KMS-11 (cell line): ENCODE results near the gene MACROD1.

Experiments used
- H2AFZ ChIP-seq: fragments of 200-600 bp; sonication (generic); 2 replicates; pipeline ENCODE4 v1.6.1; 2016; ENCODE audit warnings: antibody characterized with exemption, mixed run types, low read depth
- H3K27ac ChIP-seq: fragments of 200-600 bp; sonication (generic); 2 replicates; pipeline ENCODE4 v1.6.1; 2016; ENCODE audit warnings: mild to moderate bottlenecking, mixed run types
- H3K27me3 ChIP-seq: fragments of 200-600 bp; sonication (generic); 2 replicates; pipeline ENCODE4 v1.6.1; 2017; ENCODE audit warnings: mild to moderate bottlenecking, low read depth, mixed run types, moderate library complexity; ENCODE audit not compliant: insufficient read depth
- H3K36me3 ChIP-seq: fragments of 200-600 bp; sonication (generic); 2 replicates; pipeline ENCODE4 v1.6.1; 2017; ENCODE audit warnings: mild to moderate bottlenecking, mixed run types; ENCODE audit not compliant: insufficient read depth
- H3K4me1 ChIP-seq: fragments of 200-600 bp; sonication (generic); 2 replicates; pipeline ENCODE4 v1.6.1; 2016; ENCODE audit warnings: mild to moderate bottlenecking, low read depth, mixed run types; ENCODE audit not compliant: poor library complexity, severe bottlenecking
- H3K4me2 ChIP-seq: fragments of 200-600 bp; sonication (generic); 2 replicates; pipeline ENCODE4 v1.7.0; 2016; ENCODE audit warnings: mild to moderate bottlenecking, mixed run types
- H3K4me3 ChIP-seq: fragments of 200-600 bp; sonication (generic); IDR thresholded peaks from 2 replicates; pipeline ENCODE4 v1.6.1; 2017; ENCODE audit warnings: low read depth, low read length, mixed read lengths; ENCODE audit not compliant: insufficient read depth
- H3K79me2 ChIP-seq: fragments of 200-600 bp; sonication (generic); 2 replicates; pipeline ENCODE4 v1.6.1; 2016; ENCODE audit warnings: low read depth, mixed run types; ENCODE audit not compliant: insufficient read depth
- H3K9ac ChIP-seq: fragments of 200-600 bp; sonication (generic); 2 replicates; pipeline ENCODE4 v1.6.1; 2016; ENCODE audit warnings: mild to moderate bottlenecking, mixed run types
- H4K20me1 ChIP-seq: fragments of 200-600 bp; sonication (generic); 2 replicates; pipeline ENCODE4 v1.6.1; 2016; ENCODE audit warnings: mild to moderate bottlenecking, mixed run types; ENCODE audit not compliant: insufficient read depth
- TF ChIP-seq, protein P1 (sequence below): fragments of 200-600 bp; sonication (generic); conservative IDR thresholded peaks from 2 replicates; pipeline ENCODE4 v1.6.1; 2017; ENCODE audit warnings: low read depth, mild to moderate bottlenecking, antibody characterized with exemption, low read length, moderate library complexity, mixed read lengths

The MACROD1 gene

DNA sequence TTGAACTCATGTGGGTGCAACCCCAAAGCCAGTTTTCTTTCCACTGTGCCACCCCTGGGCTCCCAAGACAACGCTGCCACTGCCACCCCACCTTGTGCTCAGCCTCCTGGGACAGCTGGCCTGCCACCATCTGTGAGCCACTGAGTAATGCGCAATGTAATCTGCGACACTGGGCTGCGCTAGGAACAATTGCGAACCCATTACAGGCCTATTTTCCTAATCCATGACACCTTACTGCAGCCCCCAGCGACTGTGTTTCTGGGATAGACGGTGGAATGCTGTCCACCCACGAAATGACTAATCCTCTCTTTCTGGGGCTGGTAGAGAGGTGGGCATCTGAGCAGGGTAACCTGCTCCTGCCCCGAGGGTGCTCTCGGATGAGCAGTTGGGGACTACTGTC, 108.0 kb downstream of the MACROD1 start:
- no peaks in the 10 kb centered on the region for H3K4me1 ChIP-seq
- no peaks in the 10 kb centered on the region for H3K36me3 ChIP-seq
- H3K9ac ChIP-seq: no peak overlapping the region
- H2AFZ ChIP-seq: no peak overlapping the region
- TF ChIP-seq, protein P1, sequence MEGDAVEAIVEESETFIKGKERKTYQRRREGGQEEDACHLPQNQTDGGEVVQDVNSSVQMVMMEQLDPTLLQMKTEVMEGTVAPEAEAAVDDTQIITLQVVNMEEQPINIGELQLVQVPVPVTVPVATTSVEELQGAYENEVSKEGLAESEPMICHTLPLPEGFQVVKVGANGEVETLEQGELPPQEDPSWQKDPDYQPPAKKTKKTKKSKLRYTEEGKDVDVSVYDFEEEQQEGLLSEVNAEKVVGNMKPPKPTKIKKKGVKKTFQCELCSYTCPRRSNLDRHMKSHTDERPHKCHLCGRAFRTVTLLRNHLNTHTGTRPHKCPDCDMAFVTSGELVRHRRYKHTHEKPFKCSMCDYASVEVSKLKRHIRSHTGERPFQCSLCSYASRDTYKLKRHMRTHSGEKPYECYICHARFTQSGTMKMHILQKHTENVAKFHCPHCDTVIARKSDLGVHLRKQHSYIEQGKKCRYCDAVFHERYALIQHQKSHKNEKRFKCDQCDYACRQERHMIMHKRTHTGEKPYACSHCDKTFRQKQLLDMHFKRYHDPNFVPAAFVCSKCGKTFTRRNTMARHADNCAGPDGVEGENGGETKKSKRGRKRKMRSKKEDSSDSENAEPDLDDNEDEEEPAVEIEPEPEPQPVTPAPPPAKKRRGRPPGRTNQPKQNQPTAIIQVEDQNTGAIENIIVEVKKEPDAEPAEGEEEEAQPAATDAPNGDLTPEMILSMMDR: no peak
- H3K79me2 ChIP-seq: no peaks in the 10 kb centered on the region
- no peak overlapping the region for H3K4me2 ChIP-seq
- no peak overlapping the region for H3K4me3 ChIP-seq
- no peaks in the 10 kb centered on the region for H3K27me3 ChIP-seq
- no peak overlapping the region for H3K27ac ChIP-seq
- no peaks in the 10 kb centered on the region for H4K20me1 ChIP-seq

DNA sequence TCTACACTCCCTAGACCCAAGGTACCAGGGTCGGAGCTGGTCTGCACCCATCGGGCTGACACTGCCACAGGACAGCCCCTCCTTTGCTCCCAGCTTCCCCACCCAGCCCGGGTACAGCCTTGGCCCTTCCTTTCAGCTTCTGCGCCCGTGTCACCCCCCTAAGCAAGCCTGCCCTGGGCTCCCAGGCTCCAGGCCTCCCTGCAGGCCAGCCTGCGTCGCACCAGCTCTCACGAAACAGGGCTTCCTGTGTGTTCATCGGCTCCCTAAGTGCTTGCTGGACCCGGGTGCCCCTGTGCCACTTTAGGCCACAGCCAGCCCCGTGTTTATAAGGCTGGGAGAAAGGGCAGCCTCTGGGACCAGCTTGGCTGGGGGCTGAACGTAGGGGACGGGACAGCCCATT, 109.1 kb downstream of the MACROD1 start:
- Histone ChIP-seq H3K36me3 (no peaks in the 10 kb centered on the region), H3K27me3 (no peaks in the 10 kb centered on the region), H4K20me1 (no peaks in the 10 kb centered on the region), H2AFZ (no peak overlapping the region), H3K27ac (no peak overlapping the region), H3K4me2 (no peak overlapping the region), H3K4me3 (no peak overlapping the region), H3K9ac (no peak overlapping the region), H3K4me1 (no peaks in the 10 kb centered on the region), H3K79me2 (no peaks in the 10 kb centered on the region)
- TF ChIP-seq, protein P1: no peak

DNA sequence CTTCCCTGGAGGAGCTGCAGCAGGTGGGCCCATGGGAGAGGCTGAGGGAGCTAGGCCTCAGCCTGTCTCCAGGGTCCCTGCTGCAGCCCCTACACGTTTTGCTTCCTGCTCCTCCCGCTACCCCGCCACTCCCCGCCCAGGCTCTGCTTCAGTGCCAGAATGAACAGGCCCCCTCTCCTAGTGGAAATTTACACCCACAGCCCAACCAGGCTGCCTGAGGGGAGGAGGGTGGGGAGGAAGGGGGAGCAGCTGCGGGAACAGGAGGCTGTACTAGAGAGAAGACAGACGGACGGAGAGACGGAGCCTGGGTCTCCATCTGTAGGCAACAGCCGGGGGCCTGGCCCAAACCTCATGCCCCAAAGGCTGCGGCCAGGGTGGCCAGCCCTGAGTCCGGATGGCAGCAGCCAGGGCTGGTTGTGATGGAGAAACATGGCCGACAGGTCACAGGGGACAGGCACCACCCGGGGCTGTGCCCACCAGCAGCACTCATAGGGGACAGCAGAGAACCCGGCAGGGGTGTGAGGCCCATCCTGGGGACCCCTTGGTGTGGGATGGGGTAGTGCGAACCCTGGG, 109.6 kb downstream of the MACROD1 start:
- H2AFZ ChIP-seq: no peak overlapping the region
- TF ChIP-seq, protein P1: no peak
- H3K79me2 ChIP-seq: no peaks in the 10 kb centered on the region
- no peak overlapping the region for H3K27ac ChIP-seq
- no peak overlapping the region for H3K4me2 ChIP-seq
- H3K36me3 ChIP-seq: no peaks in the 10 kb centered on the region
- H3K9ac ChIP-seq: no peak overlapping the region
- no peaks in the 10 kb centered on the region for H3K4me1 ChIP-seq
- no peak overlapping the region for H3K4me3 ChIP-seq
- no peaks in the 10 kb centered on the region for H3K27me3 ChIP-seq
- no peaks in the 10 kb centered on the region for H4K20me1 ChIP-seq

DNA sequence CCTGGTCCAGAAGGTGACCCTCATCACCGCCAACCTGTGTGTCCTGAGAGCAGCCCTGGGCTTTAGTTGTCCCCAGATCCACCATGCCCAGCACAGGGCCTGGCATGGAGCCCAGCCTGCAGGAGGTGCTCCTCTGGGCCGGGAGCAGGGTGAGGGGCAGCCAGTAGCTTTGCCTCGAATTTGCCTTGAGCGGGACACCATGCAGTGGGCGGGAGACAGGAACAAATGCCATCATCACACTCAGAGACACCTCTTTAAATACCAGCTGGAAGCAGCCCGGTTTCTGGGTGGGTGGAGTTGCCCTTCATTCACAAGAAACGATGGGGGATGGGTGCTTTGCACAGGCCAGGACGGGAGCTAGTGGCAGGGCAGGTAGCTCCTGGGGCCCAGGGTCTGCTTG, 110.8 kb downstream of the MACROD1 start:
- no peak overlapping the region for H3K9ac ChIP-seq
- H2AFZ ChIP-seq: no peak overlapping the region
- H3K79me2 ChIP-seq: no peaks in the 10 kb centered on the region
- H3K4me3 ChIP-seq: no peak overlapping the region
- H3K27me3 ChIP-seq: no peaks in the 10 kb centered on the region
- no peak overlapping the region for H3K4me2 ChIP-seq
- no peaks in the 10 kb centered on the region for H4K20me1 ChIP-seq
- H3K36me3 ChIP-seq: no peaks in the 10 kb centered on the region
- no peak overlapping the region for H3K27ac ChIP-seq
- TF ChIP-seq, protein P1: no peak
- no peaks in the 10 kb centered on the region for H3K4me1 ChIP-seq
